PC-9 (cell line): Measurements from ENCODE around the gene RBMS1. TPM values are rescaled to one million over a fixed set of nuclear protein-coding genes. Genes with fewer than 3 reads are reported as not detected.

Experiments
- BruUV-seq: library from RNA; stranded (reverse); fragments of 400-500 nt; replicated peaks from 2 replicates; lab custom pipeline; 2021; lab: Mats Ljungman, UMichigan
- CTCF ChIA-PET: fragments of 300-600 bp; sonication (Branson Sonifier 250); formaldehyde crosslinking; loops from one replicate; lab custom pipeline; 2022; ENCODE audit warnings: antibody characterized with exemption; lab: Charles Lee
- POLR2A ChIA-PET: fragments of 300-600 bp; sonication (Branson Sonifier 250); formaldehyde crosslinking; loops from one replicate; lab custom pipeline; 2022; ENCODE audit warnings: antibody characterized with exemption; ENCODE audit not compliant: unreplicated experiment; lab: Charles Lee
- DNase-seq, 2 experiments: peaks; one replicate each; pipeline versions ENCODE4 v3.0.0 to v3.0.0-alpha.2; 2015 to 2022; ENCODE audit warnings: mixed read lengths in 1 of 2
- H2AFZ ChIP-seq: fragments of 200-600 bp; sonication (generic); 2 replicates; pipeline ENCODE4 v1.8.1; 2017; ENCODE audit warnings: antibody characterized with exemption
- H3F3A ChIP-seq: fragments of 200-600 bp; sonication (generic); 2 replicates; pipeline ENCODE4 v1.8.1; 2017; ENCODE audit warnings: antibody characterized with exemption, mild to moderate bottlenecking, low read depth; ENCODE audit not compliant: insufficient read depth
- H3K27ac ChIP-seq: fragments of 200-600 bp; sonication (generic); 2 replicates; pipeline ENCODE4 v1.6.1; 2016; ENCODE audit warnings: mixed run types
- H3K27me3 ChIP-seq: fragments of 200-600 bp; sonication (generic); 2 replicates; pipeline ENCODE4 v1.6.1; 2016; ENCODE audit warnings: low read depth, mixed run types; ENCODE audit not compliant: insufficient read depth
- H3K36me3 ChIP-seq: fragments of 200-600 bp; sonication (generic); 2 replicates; pipeline ENCODE4 v1.6.1; 2016; ENCODE audit warnings: low read depth, mixed run types
- H3K4me1 ChIP-seq: fragments of 200-600 bp; sonication (generic); replicated peaks from 2 replicates; pipeline ENCODE4 v1.6.1; 2016; ENCODE audit warnings: mixed run types; ENCODE audit not compliant: insufficient read depth
- H3K4me2 ChIP-seq: fragments of 200-600 bp; sonication (generic); 2 replicates; pipeline ENCODE4 v1.6.1; 2017; ENCODE audit warnings: mixed run types
- H3K4me3 ChIP-seq: fragments of 200-600 bp; sonication (generic); 2 replicates; pipeline ENCODE4 v1.6.1; 2016; ENCODE audit warnings: mixed run types
- H3K79me2 ChIP-seq: fragments of 200-600 bp; sonication (generic); 2 replicates; pipeline ENCODE4 v1.6.1; 2017; ENCODE audit warnings: low read depth, mixed run types
- H3K9me2 ChIP-seq: fragments of 200-600 bp; sonication (generic); 2 replicates; pipeline ENCODE4 v1.8.1; 2017; ENCODE audit warnings: mild to moderate bottlenecking; ENCODE audit not compliant: insufficient read depth
- H3K9me3 ChIP-seq: fragments of 200-600 bp; sonication (generic); 2 replicates; pipeline ENCODE4 v1.8.1; 2016; ENCODE audit warnings: low read depth; ENCODE audit not compliant: insufficient read depth
- H4K20me1 ChIP-seq: fragments of 200-600 bp; sonication (generic); 2 replicates; pipeline ENCODE4 v1.8.1; 2017; ENCODE audit not compliant: insufficient read depth
- EZH2 ChIP-seq: fragments of 200-600 bp; sonication (generic); IDR thresholded peaks from 2 replicates; pipeline ENCODE4 v1.8.0; 2017; ENCODE audit warnings: antibody characterized with exemption, low read depth
- intact Hi-C: fragments of 100-400 bp; cut with micrococcal nuclease; formaldehyde crosslinking; loops from one replicate; pipeline ENCODE4 v1.10.0; 2022; ENCODE audit not compliant: unreplicated experiment
- total RNA-seq: library from RNA; stranded (reverse); gene quantifications from 2 replicates; pipeline ENCODE4 v1.2.3, GENCODE V29; 2021
- TF ChIP-seq, protein P1 (sequence below): fragments of 200-600 bp; sonication (generic); conservative IDR thresholded peaks from 2 replicates; pipeline ENCODE4 v1.6.1; 2017; ENCODE audit warnings: mixed run types, antibody characterized with exemption, mild to moderate bottlenecking, moderate library complexity

Gene RBMS1
- total RNA-seq, 1 experiment from 2014 or later = 65.1 TPM

DNA sequence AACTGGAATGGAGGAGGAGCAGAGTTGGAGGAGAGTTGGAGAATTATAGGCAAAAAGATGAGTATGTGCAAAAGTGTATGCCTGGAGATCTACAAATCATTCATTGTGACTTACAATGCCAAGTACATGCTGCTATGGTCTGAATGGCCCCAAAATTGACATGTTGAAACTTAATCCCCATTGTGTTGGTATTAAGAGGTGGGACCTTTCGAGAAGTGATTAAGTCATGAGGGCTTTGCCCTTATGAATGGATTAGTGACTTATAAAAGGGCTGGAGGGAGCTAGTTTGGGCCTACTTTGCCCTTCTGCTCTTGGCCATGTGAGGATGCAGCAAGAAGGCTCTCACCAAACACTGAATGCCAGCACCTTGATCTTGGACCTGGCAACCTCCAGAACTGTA lies 6.3 kb upstream of the RBMS1 start:
- DNase-seq = no peak
- no TSS peak for BruUV-seq
- intact Hi-C loops = loop anchor here (10.0 kb wide), 1 partner anchor 385 kb away; no protein-coding TSS in a partner anchor
- Histone ChIP-seq H3K4me2 (no peak overlapping the region), H3K27me3 (no peaks in the 10 kb centered on the region), H3K27ac (no peak overlapping the region), H3K4me3 (no peak overlapping the region), H3K4me1 (0 out of 2 replicates have a peak, but pooled peaks cover 5% of the 10 kb centered on the region), H3F3A (no peaks in the 10 kb centered on the region), H3K79me2 (no peaks in the 10 kb centered on the region), H2AFZ (no peak overlapping the region), H3K36me3 (no peaks in the 10 kb centered on the region), H4K20me1 (no peaks in the 10 kb centered on the region), H3K9me2 (no peaks in the 10 kb centered on the region; the same call in 1 of the 2 replicates), H3K9me3 (no peaks in the 10 kb centered on the region)
- ChIA-PET POLR2A (no interaction called here), CTCF (no interaction called here)
- TF ChIP-seq EZH2 = no peak
- TF ChIP-seq, protein P1, sequence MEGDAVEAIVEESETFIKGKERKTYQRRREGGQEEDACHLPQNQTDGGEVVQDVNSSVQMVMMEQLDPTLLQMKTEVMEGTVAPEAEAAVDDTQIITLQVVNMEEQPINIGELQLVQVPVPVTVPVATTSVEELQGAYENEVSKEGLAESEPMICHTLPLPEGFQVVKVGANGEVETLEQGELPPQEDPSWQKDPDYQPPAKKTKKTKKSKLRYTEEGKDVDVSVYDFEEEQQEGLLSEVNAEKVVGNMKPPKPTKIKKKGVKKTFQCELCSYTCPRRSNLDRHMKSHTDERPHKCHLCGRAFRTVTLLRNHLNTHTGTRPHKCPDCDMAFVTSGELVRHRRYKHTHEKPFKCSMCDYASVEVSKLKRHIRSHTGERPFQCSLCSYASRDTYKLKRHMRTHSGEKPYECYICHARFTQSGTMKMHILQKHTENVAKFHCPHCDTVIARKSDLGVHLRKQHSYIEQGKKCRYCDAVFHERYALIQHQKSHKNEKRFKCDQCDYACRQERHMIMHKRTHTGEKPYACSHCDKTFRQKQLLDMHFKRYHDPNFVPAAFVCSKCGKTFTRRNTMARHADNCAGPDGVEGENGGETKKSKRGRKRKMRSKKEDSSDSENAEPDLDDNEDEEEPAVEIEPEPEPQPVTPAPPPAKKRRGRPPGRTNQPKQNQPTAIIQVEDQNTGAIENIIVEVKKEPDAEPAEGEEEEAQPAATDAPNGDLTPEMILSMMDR = no peak

- CTCF ChIA-PET = interaction anchor here (0.6 kb wide), 1 partner anchor 232 kb away, joined by 3 read pairs; no protein-coding TSS in a partner anchor
- POLR2A ChIA-PET = interaction anchor here (0.6 kb wide), 1 partner anchor 173 kb away, joined by 11 read pairs; no protein-coding TSS in a partner anchor
These were observed 4.5 kb upstream of the RBMS1 start for GRCh38 chr2:160498137-160498536.

GRCh38 chr2:160494201-160494644 lies 616 bp upstream of the RBMS1 start:
- Histone ChIP-seq H3K36me3 (no peaks in the 10 kb centered on the region), H3K4me1 (peaks cover 33% of the 10 kb centered on the region), H3F3A (peaks cover 6% of the 10 kb centered on the region; the same call in 1 of the 2 replicates), H3K27me3 (no peaks in the 10 kb centered on the region), H4K20me1 (no peaks in the 10 kb centered on the region), H3K79me2 (peaks cover 36% of the 10 kb centered on the region), H2AFZ (peak overlapping the region; percentile 67; the same call in 1 of the 2 replicates), H3K9me2 (no peaks in the 10 kb centered on the region), H3K4me3 (peak overlapping the region; percentile 85), H3K27ac (peak overlapping the region; percentile 73), H3K9me3 (no peaks in the 10 kb centered on the region), H3K4me2 (peak overlapping the region; percentile 82)
- BruUV-seq = TSS peak; percentile 75
- intact Hi-C loops = loop anchor here (1.0 to 10.0 kb wide), 4 partner anchors 158 to 476 kb away; no protein-coding TSS in a partner anchor
- ChIA-PET POLR2A (interaction anchor here (0.5 kb wide), 1 partner anchor 9 kb away, joined by 3 read pairs; no protein-coding TSS in a partner anchor), CTCF (no interaction called here)
- TF ChIP-seq, protein P1 = no peak
- no peak for DNase-seq

More at GRCh38 chr2:160498137-160498536, 4.5 kb upstream of the RBMS1 start:
- Histone ChIP-seq H3K27ac (no peak overlapping the region), H4K20me1 (no peaks in the 10 kb centered on the region), H3K9me2 (no peaks in the 10 kb centered on the region), H3F3A (no peaks in the 10 kb centered on the region), H3K9me3 (no peaks in the 10 kb centered on the region), H3K4me3 (no peak overlapping the region), H3K4me1 (0 out of 2 replicates have a peak, but pooled peaks cover 10% of the 10 kb centered on the region), H3K27me3 (no peaks in the 10 kb centered on the region), H2AFZ (no peak overlapping the region), H3K79me2 (no peaks in the 10 kb centered on the region), H3K36me3 (no peaks in the 10 kb centered on the region), H3K4me2 (no peak overlapping the region)
- intact Hi-C loops = loop anchor here (10.0 kb wide), 1 partner anchor 383 kb away; no protein-coding TSS in a partner anchor
- TF ChIP-seq, protein P1 = no peak
- TF ChIP-seq EZH2 = no peak
- DNase-seq = no peak
- BruUV-seq = no TSS peak
